Muscle of back (tissue), 11 donors: ENCODE data around the gene NUP214. TPM values are rescaled to one million over a fixed set of nuclear protein-coding genes. Genes with fewer than 3 reads are reported as not detected.
"Not testable (repeated sequence)": the region's sequence is repeated elsewhere in the genome, so short reads cannot be mapped to it uniquely, and the experiment has no call there.

Experiments
- DNase-seq, 3 donors: peaks; one replicate each; pipeline versions ENCODE4 v3.0.0 to v3.0.0-alpha.2; 2013
- polyA plus RNA-seq, 10 donors: library from polyadenylated mRNA; unstranded; fragments of 120-200 nt; gene quantifications; one replicate each; pipeline ENCODE4 v1.2.1, GENCODE V29; 2013; ENCODE audit not compliant: insufficient read length in 10 of 10

NUP214 gene
- polyA plus RNA-seq, 10 donors, result 24.6 to 36.8 (median 30.1) TPM

- DNase-seq, result no peak
These were observed 108.2 kb downstream of the NUP214 start for GRCh38 chr9:131233556-131233955.

- no peak for DNase-seq
These were observed 108.6 kb downstream of the NUP214 start for GRCh38 chr9:131233995-131234394.

- no peak for DNase-seq
These were observed 109.6 kb downstream of the NUP214 start for GRCh38 chr9:131234799-131235479.

- DNase-seq, result peak in 1 of 3 donors; percentile 58
These were observed 110.1 kb downstream of the NUP214 start for GRCh38 chr9:131235480-131235851.

- no peak for DNase-seq
These were observed 110.8 kb downstream of the NUP214 start for GRCh38 chr9:131236161-131236560.

- no peak for DNase-seq
These were observed 111.4 kb downstream of the NUP214 start for GRCh38 chr9:131236761-131237160.

- DNase-seq, result no peak
These were observed 111.9 kb downstream of the NUP214 start for GRCh38 chr9:131237291-131237690.

- DNase-seq, result peak in 1 of 3 donors; percentile 64
These were observed 112.6 kb downstream of the NUP214 start for GRCh38 chr9:131237931-131238401.

- DNase-seq, result peak in 2 of 3 donors; percentile 63 to 78
These were observed 113.1 kb downstream of the NUP214 start for GRCh38 chr9:131238402-131239021.

- DNase-seq, result peak in 1 of 3 donors; percentile 17
These were observed 114.0 kb downstream of the NUP214 start for GRCh38 chr9:131239161-131239975.

GRCh38 chr9:131240047-131240921 is 114.9 kb downstream of the NUP214 start:
- peak in 1 of 3 donors; percentile 34 for DNase-seq

- DNase-seq, result not testable (repeated sequence)
These were observed 118.9 kb downstream of the NUP214 start for GRCh38 chr9:131244331-131244730.

GRCh38 chr9:131246618-131247017 is 121.2 kb downstream of the NUP214 start:
- DNase-seq, result peak in 1 of 3 donors; percentile 48

- no peak for DNase-seq
These were observed 126.7 kb downstream of the NUP214 start for GRCh38 chr9:131252120-131252519.

GRCh38 chr9:131253891-131254491 is 128.6 kb downstream of the NUP214 start:
- peak in 1 of 3 donors; percentile 79 for DNase-seq

GRCh38 chr9:131254626-131255025 is 129.2 kb downstream of the NUP214 start:
- no peak for DNase-seq

GRCh38 chr9:131255676-131256197 is 130.4 kb downstream of the NUP214 start:
- no peak for DNase-seq

GRCh38 chr9:131257266-131258025 is 132.1 kb downstream of the NUP214 start:
- peak in 1 of 3 donors; percentile 25 for DNase-seq

GRCh38 chr9:131258186-131258585 is 132.8 kb downstream of the NUP214 start:
- DNase-seq, result peak in 2 of 3 donors; percentile 74 to 80
